ENCODE data around the gene NXN. TPM values are rescaled to one million over a fixed set of nuclear protein-coding genes. Genes with fewer than 3 reads are reported as not detected.
"Not testable (repeated sequence)": the region's sequence is repeated elsewhere in the genome, so short reads cannot be mapped to it uniquely, and the experiment has no call there.

NXN gene
- total RNA-seq, 4 donors from 2014 or later = 10.6 to 222 (median 13.8) TPM

DNA sequence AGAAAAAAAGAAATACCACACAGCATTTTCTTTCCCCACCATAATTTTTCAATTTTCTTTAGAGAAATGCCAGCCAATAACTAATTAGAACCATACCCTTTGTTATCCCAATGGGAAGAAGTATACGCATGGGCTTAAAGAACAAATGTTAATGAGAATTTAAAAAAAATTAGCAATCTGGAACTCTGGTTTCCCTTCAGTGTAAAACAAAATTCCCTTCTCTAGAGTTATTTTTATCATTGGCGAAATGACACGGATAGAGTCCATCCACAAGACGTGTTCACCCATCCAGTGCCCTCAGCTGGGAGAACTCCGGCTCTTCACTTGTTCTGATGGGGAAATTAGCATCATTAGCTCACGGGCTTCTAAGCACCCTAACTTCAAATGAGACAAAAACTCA, 3.3 kb downstream of the NXN start:
- in situ Hi-C loops (cut with MboI; ENCODE audit: low pct_ligation_motif_present in 1 of 4, low pct_unique_long_range_greater_than_20kb in 1 of 4, low sequenced_read_pairs in 3 of 4) (no loop called here), intact Hi-C loops (cut with DNase I; ENCODE audit: low total_unique reads) (loop anchor here (10.0 kb wide), 2 partner anchors 62 to 92 kb away; no protein-coding TSS in a partner anchor)
- Histone ChIP-seq H3K4me1 (peaks cover 0 to 34% (median 20%) of the 10 kb centered on the region in 4 donors), H3K27ac (peak overlapping the region; percentile 80 to 91 (median 90)), H3K36me3 (no peaks in the 10 kb centered on the region), H3K4me3 (no peak overlapping the region), H3K27me3 (peaks cover 34% of the 10 kb centered on the region), H3K9me3 (no peaks in the 10 kb centered on the region)
- TF ChIP-seq POLR2AphosphoS5 (IDR thresholded peaks at IDR 0.05) (no peak), EP300 (IDR thresholded peaks at IDR 0.05; ENCODE audit: low read depth) (no peak), POLR2A (IDR thresholded peaks at IDR 0.05) (no peak)
- TF ChIP-seq, protein P1, sequence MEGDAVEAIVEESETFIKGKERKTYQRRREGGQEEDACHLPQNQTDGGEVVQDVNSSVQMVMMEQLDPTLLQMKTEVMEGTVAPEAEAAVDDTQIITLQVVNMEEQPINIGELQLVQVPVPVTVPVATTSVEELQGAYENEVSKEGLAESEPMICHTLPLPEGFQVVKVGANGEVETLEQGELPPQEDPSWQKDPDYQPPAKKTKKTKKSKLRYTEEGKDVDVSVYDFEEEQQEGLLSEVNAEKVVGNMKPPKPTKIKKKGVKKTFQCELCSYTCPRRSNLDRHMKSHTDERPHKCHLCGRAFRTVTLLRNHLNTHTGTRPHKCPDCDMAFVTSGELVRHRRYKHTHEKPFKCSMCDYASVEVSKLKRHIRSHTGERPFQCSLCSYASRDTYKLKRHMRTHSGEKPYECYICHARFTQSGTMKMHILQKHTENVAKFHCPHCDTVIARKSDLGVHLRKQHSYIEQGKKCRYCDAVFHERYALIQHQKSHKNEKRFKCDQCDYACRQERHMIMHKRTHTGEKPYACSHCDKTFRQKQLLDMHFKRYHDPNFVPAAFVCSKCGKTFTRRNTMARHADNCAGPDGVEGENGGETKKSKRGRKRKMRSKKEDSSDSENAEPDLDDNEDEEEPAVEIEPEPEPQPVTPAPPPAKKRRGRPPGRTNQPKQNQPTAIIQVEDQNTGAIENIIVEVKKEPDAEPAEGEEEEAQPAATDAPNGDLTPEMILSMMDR (IDR thresholded peaks at IDR 0.05) = no peak
- WGBS, 2 donors (ENCODE audit: low coverage in 1 of 2) = 71 to 78% methylated on average over 5 to 6 of the region's 6 CpGs
- no peak for DNase-seq

- Histone ChIP-seq H3K9me3 (no peaks in the 10 kb centered on the region), H3K4me1 (peaks cover 0 to 30% (median 15%) of the 10 kb centered on the region in 4 donors), H3K4me3 (no peak overlapping the region), H3K27ac (peak overlapping the region in 3 of 4 donors; percentile 90 to 91 (median 91)), H3K36me3 (no peaks in the 10 kb centered on the region), H3K27me3 (peaks cover 37% of the 10 kb centered on the region)
- in situ Hi-C loops (cut with MboI; ENCODE audit: low pct_ligation_motif_present in 1 of 4, low pct_unique_long_range_greater_than_20kb in 1 of 4, low sequenced_read_pairs in 3 of 4) = no loop called here
- no peak for DNase-seq
- 57 to 80% methylated on average over 1 to 5 of the region's 5 CpGs for WGBS, 2 donors (ENCODE audit: low coverage in 1 of 2)
- TF ChIP-seq, protein P1 (IDR thresholded peaks at IDR 0.05) = no peak
- TF ChIP-seq POLR2A (IDR thresholded peaks at IDR 0.05) = no peak
- TF ChIP-seq EP300 (IDR thresholded peaks at IDR 0.05; ENCODE audit: low read depth) = no peak
- no peak for TF ChIP-seq POLR2AphosphoS5 (IDR thresholded peaks at IDR 0.05)
- intact Hi-C loops (cut with DNase I; ENCODE audit: low total_unique reads) = loop anchor here (10.0 kb wide), 2 partner anchors 61 to 91 kb away; no protein-coding TSS in a partner anchor
Measured at GRCh38 chr17:975371-975915, 4.1 kb downstream of the NXN start.

- intact Hi-C loops (cut with DNase I; ENCODE audit: low total_unique reads) = loop anchor here (10.0 kb wide), 2 partner anchors 60 to 90 kb away; no protein-coding TSS in a partner anchor
- Histone ChIP-seq H3K4me1 (peaks cover 0 to 27% (median 9%) of the 10 kb centered on the region in 4 donors), H3K27ac (peak overlapping the region in 3 of 4 donors; percentile 90 to 91 (median 91)), H3K27me3 (peaks cover 43% of the 10 kb centered on the region)
- H3K4me3 ChIP-seq; H3K9me3 ChIP-seq; H3K36me3 ChIP-seq; in situ Hi-C loops (cut with MboI; ENCODE audit: low pct_ligation_motif_present in 1 of 4, low pct_unique_long_range_greater_than_20kb in 1 of 4, low sequenced_read_pairs in 3 of 4); DNase-seq: not testable (repeated sequence)
- 65 to 80% methylated on average over 2 of the region's 2 CpGs for WGBS, 2 donors (ENCODE audit: low coverage in 1 of 2)
Measured at GRCh38 chr17:974778-975177, 4.8 kb downstream of the NXN start.

GRCh38 chr17:973053-973452, 6.5 kb downstream of the NXN start:
- peak overlapping the region in 2 of 4 donors; percentile 11 to 34 for H3K27ac ChIP-seq
- peaks cover 0 to 30% (median 4%) of the 10 kb centered on the region in 4 donors for H3K4me1 ChIP-seq
- intact Hi-C loops (cut with DNase I; ENCODE audit: low total_unique reads) (loop anchor here (10.0 kb wide), 2 partner anchors 58 to 88 kb away; no protein-coding TSS in a partner anchor), in situ Hi-C loops (cut with MboI; ENCODE audit: low pct_ligation_motif_present in 1 of 4, low pct_unique_long_range_greater_than_20kb in 1 of 4, low sequenced_read_pairs in 3 of 4) (no loop called here)
- 74 to 83% methylated on average over 1 to 12 of the region's 12 CpGs for WGBS, 2 donors (ENCODE audit: low coverage in 1 of 2)
- DNase-seq = no peak
- no peak overlapping the region for H3K4me3 ChIP-seq
- H3K36me3 ChIP-seq = no peaks in the 10 kb centered on the region
- peaks cover 49% of the 10 kb centered on the region for H3K27me3 ChIP-seq
- TF ChIP-seq POLR2A (IDR thresholded peaks at IDR 0.05) (no peak), POLR2AphosphoS5 (IDR thresholded peaks at IDR 0.05) (no peak), EP300 (IDR thresholded peaks at IDR 0.05; ENCODE audit: low read depth) (no peak)
- TF ChIP-seq, protein P1 (IDR thresholded peaks at IDR 0.05) = no peak
- no peaks in the 10 kb centered on the region for H3K9me3 ChIP-seq

DNA sequence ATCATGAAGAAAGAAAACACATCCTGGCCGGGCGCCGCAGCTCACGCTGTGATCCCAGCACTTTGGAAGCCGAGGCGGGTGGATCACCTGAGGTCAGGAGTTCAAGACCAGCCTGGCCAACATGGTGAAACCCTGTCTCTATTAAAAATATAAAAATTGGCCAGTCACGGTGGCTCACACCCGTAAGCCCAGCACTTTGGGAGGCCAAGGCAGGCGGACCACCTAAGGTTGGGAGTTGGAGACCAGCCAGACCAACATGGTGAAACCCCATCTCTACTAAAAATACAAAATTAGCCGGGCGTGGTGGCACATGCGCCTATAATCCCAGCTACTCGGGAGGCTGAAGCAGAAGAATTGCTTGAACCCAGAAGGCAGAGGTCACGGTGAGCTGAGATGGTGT, 7.7 kb downstream of the NXN start:
- H3K9me3 ChIP-seq; in situ Hi-C loops (cut with MboI; ENCODE audit: low pct_ligation_motif_present in 1 of 4, low pct_unique_long_range_greater_than_20kb in 1 of 4, low sequenced_read_pairs in 3 of 4); DNase-seq; H3K27ac ChIP-seq; H3K4me3 ChIP-seq; H3K36me3 ChIP-seq: not testable (repeated sequence)
- Histone ChIP-seq H3K27me3 (peaks cover 37% of the 10 kb centered on the region), H3K4me1 (peaks cover 0 to 30% (median 4%) of the 10 kb centered on the region in 4 donors)
- 86 to 90% methylated on average over 2 to 14 of the region's 14 CpGs for WGBS, 2 donors (ENCODE audit: low coverage in 1 of 2)
- intact Hi-C loops (cut with DNase I; ENCODE audit: low total_unique reads) = loop anchor here (10.0 kb wide), 2 partner anchors 57 to 87 kb away; no protein-coding TSS in a partner anchor

All from transverse colon (tissue), 4 donors.